Brain microvascular endothelial cell (primary cell): ENCODE data around the gene SERTAD1.
"Not testable (repeated sequence)": the region's sequence is repeated elsewhere in the genome, so short reads cannot be mapped to it uniquely, and the experiment has no call there.

Source experiments
- DNase-seq: peaks from one replicate; pipeline ENCODE4 v3.0.0-alpha.2; 2020
- H3K27ac ChIP-seq: fragments of 250-450 bp; sonication (Bioruptor Pico); 2 replicates; pipeline ENCODE4 v1.5.1; 2020; ENCODE audit warnings: mild to moderate bottlenecking, moderate library complexity
- H3K27me3 ChIP-seq: fragments of 250-450 bp; sonication (Bioruptor Pico); replicated peaks from 2 replicates; pipeline ENCODE4 v1.5.1; 2020; ENCODE audit warnings: mild to moderate bottlenecking
- H3K36me3 ChIP-seq: fragments of 250-450 bp; sonication (Bioruptor Pico); replicated peaks from 2 replicates; pipeline ENCODE4 v1.5.1; 2020; ENCODE audit warnings: mild to moderate bottlenecking
- H3K4me3 ChIP-seq: 2 replicates; pipeline ENCODE4 v1.5.1; 2011; ENCODE audit warnings: low read depth, mild to moderate bottlenecking, control low read depth, low read length, moderate library complexity
- in situ Hi-C: cut with HindIII; loops from 2 replicates; pipeline ENCODE4 v1.10.0; 2017; ENCODE audit warnings: low sequenced_read_pairs, low pct_ligation_motif_present
- TF ChIP-seq, protein P1 (sequence below): IDR thresholded peaks from 2 replicates; pipeline ENCODE4 v1.5.1; 2011; ENCODE audit warnings: low read depth, mild to moderate bottlenecking, moderate library complexity, low read length, control low read depth, inconsistent platforms; ENCODE audit errors: missing control alignments

The SERTAD1 gene

DNA sequence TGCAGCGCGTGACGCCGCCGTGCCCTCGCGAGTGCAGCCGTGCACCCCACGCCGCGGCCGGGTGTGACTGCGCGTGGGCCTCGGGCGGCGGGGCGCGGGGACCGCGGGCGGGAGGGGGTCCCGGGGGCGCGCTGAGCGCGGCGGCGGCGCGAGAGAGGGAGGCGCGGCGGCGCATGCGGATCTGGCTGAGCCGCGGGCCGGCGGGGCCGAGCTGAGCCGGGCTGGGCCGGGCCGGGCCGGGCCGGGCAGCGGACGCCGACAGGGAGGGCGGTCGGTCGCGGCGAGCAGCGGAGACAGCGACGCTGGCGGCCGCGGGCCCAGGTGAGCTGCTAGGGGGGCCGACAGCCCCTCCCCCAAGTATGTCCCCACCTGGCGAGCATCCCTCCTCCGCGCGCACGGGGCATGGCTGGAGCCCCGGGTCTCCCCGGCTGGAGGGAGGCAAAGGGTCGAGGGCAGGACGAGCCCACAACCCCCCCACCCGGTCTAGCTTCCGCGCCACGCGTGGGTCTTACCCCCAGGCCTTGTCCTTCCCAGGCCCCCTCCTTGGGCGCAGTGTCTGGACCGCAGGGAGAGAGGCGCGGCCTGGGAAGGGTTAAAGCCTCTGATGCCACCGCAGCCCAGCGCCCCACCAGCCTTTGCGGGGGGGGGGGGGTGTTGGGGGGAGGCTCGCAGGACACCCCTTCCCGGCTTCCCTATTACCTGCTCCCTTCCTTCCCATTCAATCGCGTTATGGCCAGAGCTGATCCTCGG, 41.4 kb upstream of the SERTAD1 start, which contains the start of gene SPTBN4:
Gene SPTBN4, plus strand, starts transcription at position 17 of the 750 bp plus-strand sequence. CDS start 5,621 bp downstream, outside the sequence.
- in situ Hi-C loops, result no loop called here
- no peaks in the 10 kb centered on the region for H3K27me3 ChIP-seq
- no peak for DNase-seq
- peak within 1 kb of the TSS; percentile 47 for H3K4me3 ChIP-seq
- TF ChIP-seq, protein P1, sequence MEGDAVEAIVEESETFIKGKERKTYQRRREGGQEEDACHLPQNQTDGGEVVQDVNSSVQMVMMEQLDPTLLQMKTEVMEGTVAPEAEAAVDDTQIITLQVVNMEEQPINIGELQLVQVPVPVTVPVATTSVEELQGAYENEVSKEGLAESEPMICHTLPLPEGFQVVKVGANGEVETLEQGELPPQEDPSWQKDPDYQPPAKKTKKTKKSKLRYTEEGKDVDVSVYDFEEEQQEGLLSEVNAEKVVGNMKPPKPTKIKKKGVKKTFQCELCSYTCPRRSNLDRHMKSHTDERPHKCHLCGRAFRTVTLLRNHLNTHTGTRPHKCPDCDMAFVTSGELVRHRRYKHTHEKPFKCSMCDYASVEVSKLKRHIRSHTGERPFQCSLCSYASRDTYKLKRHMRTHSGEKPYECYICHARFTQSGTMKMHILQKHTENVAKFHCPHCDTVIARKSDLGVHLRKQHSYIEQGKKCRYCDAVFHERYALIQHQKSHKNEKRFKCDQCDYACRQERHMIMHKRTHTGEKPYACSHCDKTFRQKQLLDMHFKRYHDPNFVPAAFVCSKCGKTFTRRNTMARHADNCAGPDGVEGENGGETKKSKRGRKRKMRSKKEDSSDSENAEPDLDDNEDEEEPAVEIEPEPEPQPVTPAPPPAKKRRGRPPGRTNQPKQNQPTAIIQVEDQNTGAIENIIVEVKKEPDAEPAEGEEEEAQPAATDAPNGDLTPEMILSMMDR, result no peak
- no peaks in the 10 kb centered on the region for H3K36me3 ChIP-seq
- no peak within 1 kb of the TSS for H3K27ac ChIP-seq

DNA sequence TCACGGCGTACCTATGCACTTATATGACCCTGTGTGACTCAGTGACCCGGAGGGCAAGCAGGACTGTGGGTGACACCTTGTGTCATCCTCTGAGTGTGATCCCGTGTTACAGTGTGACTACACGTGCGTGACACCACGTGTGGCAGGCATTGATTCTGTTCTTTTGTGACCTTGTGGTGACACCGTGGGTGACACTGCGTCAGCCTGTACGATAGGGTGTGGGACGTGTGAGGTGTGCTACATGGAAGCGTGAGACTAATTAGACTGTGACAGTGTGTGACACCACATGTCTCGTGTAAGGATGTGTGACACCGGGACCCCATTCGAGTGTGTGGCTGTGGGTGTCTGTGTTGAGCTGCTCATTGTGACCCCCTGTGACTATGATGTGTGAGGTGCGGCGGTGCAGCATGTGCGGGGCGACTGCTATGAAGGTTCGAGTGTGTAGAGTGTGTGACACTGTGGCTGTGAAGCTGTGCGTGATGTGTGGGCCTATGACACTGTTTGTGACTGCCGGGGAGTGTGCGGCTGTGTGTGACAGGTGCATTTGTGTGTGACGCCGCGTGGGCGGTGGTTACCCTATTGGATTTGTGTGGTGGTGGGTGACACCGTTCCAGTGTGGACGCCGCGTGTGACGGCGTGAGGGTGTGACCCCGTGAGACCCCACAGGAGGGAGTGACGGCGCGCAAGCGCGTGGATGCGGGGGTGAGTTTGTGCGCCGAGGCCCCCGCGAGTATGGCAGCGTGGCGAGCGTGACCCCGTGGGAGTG, 40.6 kb upstream of the SERTAD1 start:
- Histone ChIP-seq H3K4me3 (peak overlapping the region; percentile 47), H3K27ac (no peak overlapping the region), H3K27me3 (no peaks in the 10 kb centered on the region), H3K36me3 (no peaks in the 10 kb centered on the region)
- in situ Hi-C loops, result no loop called here
- no peak for DNase-seq
- TF ChIP-seq, protein P1, result no peak

DNA sequence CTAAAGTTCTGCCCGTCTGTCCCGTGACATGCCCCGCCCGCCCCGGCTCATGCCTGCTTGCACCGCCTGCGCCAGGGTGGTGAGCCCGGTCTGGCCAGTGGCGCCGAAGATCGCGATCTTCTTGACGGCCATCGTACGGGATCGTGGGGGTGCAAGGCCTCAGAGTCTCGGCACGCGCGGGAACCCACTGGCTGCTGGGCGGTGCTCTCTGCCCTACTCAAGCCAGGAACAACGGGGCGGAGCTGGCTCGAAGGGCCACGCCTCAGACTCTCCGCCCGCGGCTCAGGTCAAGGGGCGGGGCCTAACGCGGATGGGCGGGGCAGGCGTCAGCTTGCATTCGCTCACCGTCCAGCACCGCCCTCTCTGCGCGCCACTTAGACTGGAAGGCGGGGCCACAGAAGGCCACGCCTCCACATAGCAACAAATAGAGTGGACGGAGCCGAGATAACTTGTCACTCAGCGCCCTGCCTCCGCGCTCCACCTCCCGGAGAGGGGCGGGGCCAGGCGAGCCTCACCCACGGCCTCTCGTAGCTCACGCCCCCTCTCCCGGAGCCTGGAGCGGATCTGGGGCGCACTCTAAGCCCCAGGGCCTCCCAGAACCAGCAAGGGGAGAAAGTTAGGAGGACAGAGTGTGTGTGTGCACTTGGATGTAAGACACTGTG, 39.9 kb upstream of the SERTAD1 start, which contains the start of gene BLVRB:
Gene BLVRB, minus strand, starts transcription at position 189 of the 662 bp plus-strand sequence. Its CDS starts 57 bp downstream, at position 132.
- no peaks in the 10 kb centered on the region for H3K27me3 ChIP-seq
- H3K36me3 ChIP-seq, result no peaks in the 10 kb centered on the region
- in situ Hi-C loops, result no loop called here
- peak within 1 kb of the TSS; percentile 41 for H3K27ac ChIP-seq
- H3K4me3 ChIP-seq, result peak within 1 kb of the TSS; percentile 69
- TF ChIP-seq, protein P1, result no peak
- DNase-seq, result peak; percentile 99

DNA sequence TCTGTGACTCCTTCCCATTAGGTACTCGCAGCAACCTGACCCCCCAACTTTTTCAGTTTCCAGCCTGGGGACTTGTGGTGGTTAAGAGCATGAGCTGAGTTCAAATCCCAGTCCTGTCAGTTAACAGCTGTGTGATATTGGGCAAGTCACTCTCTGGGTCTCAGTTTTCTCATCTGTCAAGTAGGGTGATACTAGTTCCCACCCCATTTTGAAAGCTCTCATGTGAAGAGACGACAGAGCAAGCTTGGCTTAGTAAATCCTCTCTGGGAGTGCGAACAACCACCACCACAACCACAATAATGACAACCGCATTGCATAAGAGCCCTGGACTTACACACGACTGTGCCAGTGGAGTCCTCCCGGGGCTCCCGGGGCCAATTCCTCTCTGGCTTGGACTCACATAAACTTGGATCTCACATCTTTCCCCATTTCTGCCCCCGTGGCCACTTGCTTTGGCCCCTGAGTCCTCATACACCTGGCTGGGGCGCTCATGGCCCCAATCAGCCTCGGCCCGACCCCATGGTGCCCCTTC, 39.3 kb upstream of the SERTAD1 start:
- TF ChIP-seq, protein P1, result no peak
- Histone ChIP-seq H3K27me3 (no peaks in the 10 kb centered on the region), H3K27ac (peak overlapping the region; percentile 41), H3K36me3 (no peaks in the 10 kb centered on the region), H3K4me3 (peak overlapping the region; percentile 69)
- in situ Hi-C loops, result no loop called here
- DNase-seq, result peak; percentile 58

DNA sequence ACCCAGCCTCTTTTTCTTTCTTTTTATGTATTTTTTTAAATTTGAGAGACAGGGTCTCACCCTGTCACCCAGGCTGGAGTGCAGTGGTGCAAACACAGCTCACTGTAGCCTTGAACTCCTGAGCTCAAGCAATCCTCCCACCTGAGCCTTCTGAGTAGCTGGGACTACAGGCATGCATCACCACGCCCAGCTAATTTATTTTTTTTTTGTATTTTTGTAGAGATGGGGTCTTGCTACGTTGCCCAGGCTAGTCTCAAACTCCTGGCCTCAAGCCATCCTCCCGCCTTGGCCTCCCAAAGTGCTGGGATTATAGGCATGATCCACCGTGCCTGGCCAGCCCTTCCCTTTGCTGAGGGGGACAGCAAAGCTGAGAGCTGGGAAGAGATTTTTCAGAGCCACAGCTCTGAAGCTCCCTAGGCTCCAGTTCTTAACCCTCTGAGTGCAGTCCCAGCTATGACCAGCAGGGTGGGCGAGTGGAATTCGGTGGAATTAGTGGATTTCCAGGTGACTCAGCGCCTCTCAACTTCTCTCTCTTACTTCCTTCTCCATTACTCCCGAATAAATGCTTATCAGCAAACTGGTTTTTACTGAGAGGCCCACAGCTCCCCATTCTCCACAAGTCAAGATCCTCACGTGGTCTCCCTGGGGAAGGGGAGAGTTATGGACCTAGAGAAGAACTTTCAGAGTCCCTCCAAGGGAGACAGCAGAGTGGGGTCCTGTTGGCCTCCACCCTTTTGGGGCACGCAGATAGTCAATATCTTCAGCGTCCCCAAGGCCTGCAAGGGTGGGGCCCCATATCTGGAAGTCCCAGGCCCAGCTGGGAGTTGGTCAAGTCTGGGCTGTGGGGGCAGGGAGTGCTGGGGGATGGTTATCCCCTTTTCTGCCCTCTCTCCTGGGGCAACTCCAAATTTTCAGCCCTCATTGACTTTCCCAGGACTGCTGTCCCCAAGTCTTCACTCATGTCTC, 38.5 kb upstream of the SERTAD1 start:
- Histone ChIP-seq H3K36me3 (no peaks in the 10 kb centered on the region), H3K4me3 (peak overlapping the region; percentile 69), H3K27ac (peak overlapping the region; percentile 25), H3K27me3 (no peaks in the 10 kb centered on the region)
- in situ Hi-C loops, result no loop called here
- peak; percentile 92 for DNase-seq
- TF ChIP-seq, protein P1, result peak; percentile 90

DNA sequence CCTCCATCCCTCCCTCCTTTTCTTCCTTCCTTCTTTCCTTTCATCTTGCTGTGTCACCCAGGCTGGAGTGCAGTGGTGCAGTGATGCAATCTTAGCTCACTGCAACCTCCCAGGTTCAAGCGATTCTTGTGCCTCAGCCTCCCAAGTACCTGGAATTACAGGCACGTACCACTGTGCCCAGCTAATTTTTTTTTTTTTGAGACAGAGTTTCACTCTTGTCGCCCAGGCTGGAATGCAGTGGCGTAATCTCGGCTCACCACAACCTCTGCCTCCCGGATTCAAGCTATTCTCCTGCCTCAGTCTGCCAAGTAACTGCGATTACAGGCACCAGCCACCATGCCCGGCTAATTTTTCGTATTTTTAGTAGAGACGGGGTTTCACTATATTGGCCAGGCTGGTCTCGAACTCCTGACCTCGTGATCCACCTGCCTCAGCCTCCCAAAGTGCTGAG, 37.8 kb upstream of the SERTAD1 start:
- DNase-seq, result peak; percentile 5
- H3K36me3 ChIP-seq, in situ Hi-C loops, H3K27ac ChIP-seq, H3K27me3 ChIP-seq, H3K4me3 ChIP-seq: not testable (repeated sequence)
